Muscle of arm (tissue), 14 donors: ENCODE measurements around the gene HSD17B14. TPM values are rescaled to one million over a fixed set of nuclear protein-coding genes. Genes with fewer than 3 reads are reported as not detected.
"Not testable (repeated sequence)": the region's sequence is repeated elsewhere in the genome, so short reads cannot be mapped to it uniquely, and the experiment has no call there.

Experiments used
- DNase-seq: peaks from one replicate; pipeline ENCODE4 v3.0.0-alpha.2; 2013
- long read RNA-seq, 11 donors: transcript quantifications; one replicate each; lab custom pipeline, GENCODE V29; 2026
- polyA plus RNA-seq, 12 donors: library from polyadenylated mRNA; unstranded; fragments of 120-200 nt; gene quantifications; one replicate each; pipeline ENCODE4 v1.2.1, GENCODE V29; 2013; ENCODE audit not compliant: insufficient read length in 12 of 12

HSD17B14 gene
- 1 to 10 TPM in 10 of 12 donors, not detected in 2; 2.5 to 4.8 (median 3.1) TPM for polyA plus RNA-seq
- long read RNA-seq, donor 1, transcript HSD17B14-201 (9 exons, 1,238 nt): major isoform, 12 of 12 reads
- long read RNA-seq, donor 1, partial matches to known transcripts: 0 of 12 reads
- long read RNA-seq, donor 1, other reads (novel, unspliced or antisense): 0 of 12 reads
- long read RNA-seq, donor 2: 0 reads
- long read RNA-seq, donor 3, partial matches to known transcripts: 0 of 1 reads
- long read RNA-seq, donor 3, other reads (novel, unspliced or antisense): 0 of 1 reads
- long read RNA-seq, donor 4, partial matches to known transcripts: 0 of 1 reads
- long read RNA-seq, donor 4, other reads (novel, unspliced or antisense): 0 of 1 reads
- long read RNA-seq, donor 5: 0 reads
- long read RNA-seq, donor 6, partial matches to known transcripts: 0 of 1 reads
- long read RNA-seq, donor 6, other reads (novel, unspliced or antisense): 0 of 1 reads
- long read RNA-seq, donor 7: 0 reads
- long read RNA-seq, donor 8: 0 reads
- long read RNA-seq, donor 9, partial matches to known transcripts: 0 of 1 reads
- long read RNA-seq, donor 9, other reads (novel, unspliced or antisense): 0 of 1 reads
- long read RNA-seq, donor 10: 0 reads
- long read RNA-seq, donor 11, partial matches to known transcripts: 0 of 1 reads
- long read RNA-seq, donor 11, other reads (novel, unspliced or antisense): 0 of 1 reads

DNA sequence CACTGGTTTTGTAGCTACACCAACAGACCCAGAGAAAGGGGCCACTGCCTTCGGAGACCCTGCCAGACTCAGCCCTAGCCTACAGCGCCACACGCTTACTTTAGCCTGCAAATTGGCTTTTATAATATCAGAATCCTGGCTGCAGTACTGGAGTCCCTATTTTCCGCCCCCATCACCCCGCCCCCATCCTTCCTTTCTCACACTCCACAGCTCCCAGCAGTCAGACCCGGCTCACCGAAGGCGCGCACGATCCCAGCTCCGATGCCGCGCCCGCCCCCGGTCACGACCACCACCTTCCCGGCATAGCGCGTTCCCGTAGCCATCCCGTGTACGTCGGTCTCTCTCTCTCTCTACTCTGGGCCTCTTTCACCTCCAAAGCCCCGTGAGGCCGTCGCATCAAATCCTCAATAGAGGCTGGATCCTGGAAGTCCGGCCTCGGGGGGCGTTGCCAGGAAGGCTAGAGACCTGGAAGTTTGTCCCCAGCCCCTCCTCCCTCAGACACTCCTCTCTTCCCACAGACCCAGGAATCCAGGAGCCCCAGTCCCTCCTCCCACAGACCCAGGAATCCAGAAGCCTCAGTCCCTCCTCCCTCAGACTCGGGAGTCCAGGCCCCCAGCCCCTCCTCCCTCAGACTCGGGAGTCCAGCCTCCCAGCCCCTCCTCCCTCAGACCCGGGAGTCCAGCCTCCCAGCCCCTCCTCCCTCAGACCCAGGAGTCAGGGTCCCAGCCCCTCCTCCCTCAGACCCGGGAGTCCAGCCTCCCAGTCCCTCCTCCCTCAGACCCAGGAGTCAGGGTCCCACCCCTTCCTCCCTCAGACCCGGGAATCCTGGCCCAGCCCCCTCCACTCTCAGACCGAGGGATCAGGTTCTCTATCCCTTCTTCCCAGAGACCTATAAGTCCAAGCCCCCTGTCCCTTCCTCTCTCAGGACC is at the start of gene HSD17B14:
TSS of gene HSD17B14 (minus strand) at position 403 of the 929 bp plus-strand sequence. CDS start at position 323, 80 bp downstream.
- peak; percentile 39 for DNase-seq

DNA sequence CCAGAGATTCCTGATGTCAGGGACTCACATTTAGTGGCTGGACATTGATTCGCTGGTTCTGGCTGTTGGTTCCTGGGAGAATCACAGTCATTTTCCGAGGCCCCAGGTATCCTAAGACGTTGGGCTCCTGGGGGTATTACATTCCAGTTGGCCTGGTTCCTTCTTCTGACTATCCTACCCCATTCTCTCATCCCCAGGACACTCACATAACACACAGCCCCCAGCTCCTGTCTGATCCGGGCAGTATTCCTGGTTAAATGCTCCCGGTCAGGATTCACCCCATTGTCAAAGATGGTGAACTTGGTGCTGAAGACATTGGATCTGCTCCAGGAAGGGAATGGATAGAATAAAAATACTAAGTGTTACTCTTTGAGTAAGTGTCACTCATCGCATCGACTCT is 47.4 kb upstream of the HSD17B14 start:
- DNase-seq: no peak

DNA sequence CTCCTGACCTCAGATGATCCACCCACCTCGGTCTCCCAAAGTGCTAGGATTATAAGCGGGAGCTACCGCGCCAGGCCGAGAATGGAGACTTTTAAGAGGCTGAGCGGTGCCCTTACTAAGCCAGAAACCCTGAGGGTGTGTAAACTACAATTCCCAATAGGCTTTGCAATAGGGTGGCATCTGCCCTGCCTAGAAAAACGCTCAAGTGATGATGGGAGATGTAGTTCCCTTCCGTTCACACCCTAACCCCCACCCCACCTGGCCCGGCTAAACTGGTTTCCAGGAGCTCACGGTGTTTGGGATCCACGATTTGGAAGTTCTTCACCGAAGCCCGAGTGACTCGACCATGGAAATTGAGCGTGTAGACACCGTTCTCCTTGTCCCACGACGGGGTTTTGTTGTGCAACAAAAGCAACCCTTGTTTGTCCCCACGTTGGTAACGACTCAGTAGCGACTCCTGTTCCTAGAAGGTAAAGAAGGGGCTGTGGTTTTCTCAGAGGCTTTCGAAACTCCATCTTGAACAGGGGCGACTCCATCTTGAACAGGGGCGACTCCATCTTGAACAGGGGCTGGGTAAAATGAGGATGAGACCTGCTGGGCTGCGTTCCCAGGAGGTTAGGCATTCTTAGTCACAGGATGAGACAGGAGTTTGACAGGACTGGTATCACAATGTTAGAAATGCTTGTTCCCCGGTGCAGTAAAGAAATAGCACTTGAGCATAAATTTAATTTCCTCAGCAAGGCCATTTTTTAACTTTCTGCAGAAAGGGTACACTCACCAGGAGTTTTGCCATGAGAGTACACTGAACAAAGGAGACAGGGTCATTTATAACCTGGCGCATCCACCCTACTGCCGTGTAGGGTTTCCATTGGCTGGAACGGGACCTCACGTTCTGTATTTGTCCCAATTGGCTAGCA is 45.7 kb upstream of the HSD17B14 start:
- no peak for DNase-seq

DNA sequence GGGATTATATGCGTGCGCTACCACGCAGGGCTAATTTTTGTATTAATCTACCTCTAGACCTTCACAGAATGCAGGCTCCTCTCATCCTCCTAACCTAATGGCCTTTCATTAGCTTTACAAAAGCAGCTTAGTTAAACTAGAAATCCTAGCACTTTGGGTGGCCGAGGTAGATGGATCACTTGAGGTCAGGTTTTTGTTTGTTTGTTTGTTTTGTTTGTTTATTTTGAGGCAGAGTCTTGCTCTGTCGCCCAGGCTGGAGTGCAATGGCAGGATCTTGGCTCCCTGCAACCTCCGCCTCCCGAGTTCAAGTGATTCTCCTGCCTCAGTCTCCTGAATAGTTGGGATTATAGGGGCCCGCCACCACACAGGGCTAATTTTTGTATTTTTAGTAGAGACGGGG is 43.4 kb upstream of the HSD17B14 start:
- not testable (repeated sequence) for DNase-seq

DNA sequence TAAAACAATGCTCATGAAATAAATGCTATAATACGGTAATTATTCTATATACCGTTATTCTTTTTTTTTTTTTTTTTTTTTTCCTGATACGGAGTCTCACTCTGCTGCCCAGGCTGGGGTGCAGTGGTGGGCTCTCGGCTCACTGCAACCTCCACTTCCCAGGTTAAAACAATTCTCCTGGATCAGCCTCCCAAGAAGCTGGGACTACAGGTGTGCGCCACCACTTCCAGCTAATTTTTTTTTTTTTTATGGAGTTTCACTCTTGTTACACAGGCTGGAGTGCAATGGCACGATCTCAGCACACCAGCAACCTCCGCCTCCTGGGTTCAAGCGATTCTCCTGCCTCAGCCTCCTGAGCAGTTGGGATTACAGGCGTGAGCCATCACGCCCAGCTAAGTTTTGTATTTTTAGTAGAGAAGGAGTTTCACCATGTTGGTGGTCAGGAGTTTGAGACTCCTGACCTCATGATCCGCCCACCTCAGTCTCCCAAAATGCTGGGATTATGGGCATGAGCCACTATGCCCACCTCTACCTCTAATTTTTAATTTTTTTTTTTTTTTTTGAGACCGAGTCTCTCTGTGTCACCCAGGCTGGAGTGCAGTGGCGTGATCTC is 42.8 kb upstream of the HSD17B14 start:
- no peak for DNase-seq

DNA sequence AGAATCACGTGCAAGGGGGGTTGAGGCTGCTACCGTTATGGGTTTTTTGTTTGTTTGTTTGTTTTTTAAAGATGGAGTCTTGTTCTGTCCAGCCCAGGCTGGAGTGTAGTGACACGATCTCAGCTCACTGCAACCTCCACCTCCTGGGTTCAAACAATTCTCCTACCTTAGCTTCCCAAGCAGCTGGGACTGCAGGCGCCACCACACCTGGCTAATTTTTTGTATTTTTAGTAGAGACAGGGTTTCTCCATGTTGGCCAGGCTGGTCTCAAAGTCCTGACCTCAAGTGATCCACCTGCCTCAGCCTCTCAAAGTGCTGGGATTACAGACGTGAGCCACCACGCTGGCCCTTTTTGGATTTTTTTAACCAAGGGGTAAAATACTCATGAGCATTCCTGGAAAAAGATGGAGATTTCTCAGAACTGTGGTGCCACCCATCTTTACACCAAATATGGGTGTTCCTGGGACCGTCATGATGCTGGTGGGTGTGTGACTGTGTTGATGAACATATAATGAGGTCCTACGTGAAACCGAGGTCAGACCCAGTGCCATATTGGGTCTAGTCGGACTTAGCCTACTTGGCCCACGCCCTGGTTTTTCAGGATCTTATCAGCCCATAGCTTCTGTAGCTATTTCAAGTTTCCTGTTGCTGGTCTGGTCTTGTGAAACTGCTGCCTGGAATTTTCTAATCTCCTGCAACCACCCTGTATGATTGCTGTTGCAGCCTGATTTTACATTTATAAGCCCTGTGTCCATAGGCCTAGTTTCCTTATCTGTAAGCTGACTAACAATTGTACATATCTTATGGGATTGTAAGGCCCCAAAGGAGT is 42.1 kb upstream of the HSD17B14 start:
- DNase-seq: no peak

GRCh38 chr19:48877855-48878195 is 41.5 kb upstream of the HSD17B14 start:
- DNase-seq: no peak

- DNase-seq: not testable (repeated sequence)
Measured at GRCh38 chr19:48876043-48876981, 40.0 kb upstream of the HSD17B14 start.

DNA sequence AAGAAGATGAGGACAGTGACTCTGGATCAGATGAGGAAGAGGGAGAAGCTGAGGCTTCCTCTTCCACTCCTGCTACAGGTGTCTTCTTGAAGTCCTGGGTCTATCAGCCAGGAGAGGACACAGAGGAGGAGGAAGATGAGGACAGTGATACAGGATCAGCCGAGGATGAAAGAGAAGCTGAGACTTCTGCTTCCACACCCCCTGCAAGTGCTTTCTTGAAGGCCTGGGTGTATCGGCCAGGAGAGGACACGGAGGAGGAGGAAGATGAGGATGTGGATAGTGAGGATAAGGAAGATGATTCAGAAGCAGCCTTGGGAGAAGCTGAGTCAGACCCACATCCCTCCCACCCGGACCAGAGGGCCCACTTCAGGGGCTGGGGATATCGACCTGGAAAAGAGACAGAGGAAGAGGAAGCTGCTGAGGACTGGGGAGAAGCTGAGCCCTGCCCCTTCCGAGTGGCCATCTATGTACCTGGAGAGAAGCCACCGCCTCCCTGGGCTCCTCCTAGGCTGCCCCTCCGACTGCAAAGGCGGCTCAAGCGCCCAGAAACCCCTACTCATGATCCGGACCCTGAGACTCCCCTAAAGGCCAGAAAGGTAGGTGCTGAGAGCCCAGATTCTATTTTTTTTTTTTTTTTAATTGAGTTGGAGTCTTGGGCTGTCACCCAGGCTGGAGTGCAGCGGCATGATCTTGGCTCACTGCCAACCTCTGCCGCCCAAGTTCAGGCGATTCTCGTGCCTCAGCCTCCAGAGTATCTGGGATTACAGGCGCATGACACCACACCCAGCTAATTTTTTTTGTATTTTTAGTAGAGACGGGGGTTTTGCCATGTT is 38.2 kb upstream of the HSD17B14 start:
- DNase-seq: no peak

DNA sequence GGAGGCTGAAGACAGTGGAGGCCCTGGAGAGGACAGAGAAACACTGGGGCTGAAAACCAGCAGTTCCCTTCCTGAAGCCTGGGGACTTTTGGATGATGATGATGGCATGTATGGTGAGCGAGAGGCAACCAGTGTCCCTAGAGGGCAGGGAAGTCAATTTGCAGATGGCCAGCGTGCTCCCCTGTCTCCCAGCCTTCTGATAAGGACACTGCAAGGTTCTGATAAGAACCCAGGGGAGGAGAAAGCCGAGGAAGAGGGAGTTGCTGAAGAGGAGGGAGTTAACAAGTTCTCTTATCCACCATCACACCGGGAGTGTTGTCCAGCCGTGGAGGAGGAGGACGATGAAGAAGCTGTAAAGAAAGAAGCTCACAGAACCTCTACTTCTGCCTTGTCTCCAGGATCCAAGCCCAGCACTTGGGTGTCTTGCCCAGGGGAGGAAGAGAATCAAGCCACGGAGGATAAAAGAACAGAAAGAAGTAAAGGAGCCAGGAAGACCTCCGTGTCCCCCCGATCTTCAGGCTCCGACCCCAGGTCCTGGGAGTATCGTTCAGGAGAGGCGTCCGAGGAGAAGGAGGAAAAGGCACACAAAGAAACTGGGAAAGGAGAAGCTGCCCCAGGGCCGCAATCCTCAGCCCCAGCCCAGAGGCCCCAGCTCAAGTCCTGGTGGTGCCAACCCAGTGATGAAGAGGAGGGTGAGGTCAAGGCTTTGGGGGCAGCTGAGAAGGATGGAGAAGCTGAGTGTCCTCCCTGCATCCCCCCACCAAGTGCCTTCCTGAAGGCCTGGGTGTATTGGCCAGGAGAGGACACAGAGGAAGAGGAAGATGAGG is 37.4 kb upstream of the HSD17B14 start:
- no peak for DNase-seq

- DNase-seq: peak; percentile 89
Measured at GRCh38 chr19:48872884-48873475, 36.7 kb upstream of the HSD17B14 start.

DNA sequence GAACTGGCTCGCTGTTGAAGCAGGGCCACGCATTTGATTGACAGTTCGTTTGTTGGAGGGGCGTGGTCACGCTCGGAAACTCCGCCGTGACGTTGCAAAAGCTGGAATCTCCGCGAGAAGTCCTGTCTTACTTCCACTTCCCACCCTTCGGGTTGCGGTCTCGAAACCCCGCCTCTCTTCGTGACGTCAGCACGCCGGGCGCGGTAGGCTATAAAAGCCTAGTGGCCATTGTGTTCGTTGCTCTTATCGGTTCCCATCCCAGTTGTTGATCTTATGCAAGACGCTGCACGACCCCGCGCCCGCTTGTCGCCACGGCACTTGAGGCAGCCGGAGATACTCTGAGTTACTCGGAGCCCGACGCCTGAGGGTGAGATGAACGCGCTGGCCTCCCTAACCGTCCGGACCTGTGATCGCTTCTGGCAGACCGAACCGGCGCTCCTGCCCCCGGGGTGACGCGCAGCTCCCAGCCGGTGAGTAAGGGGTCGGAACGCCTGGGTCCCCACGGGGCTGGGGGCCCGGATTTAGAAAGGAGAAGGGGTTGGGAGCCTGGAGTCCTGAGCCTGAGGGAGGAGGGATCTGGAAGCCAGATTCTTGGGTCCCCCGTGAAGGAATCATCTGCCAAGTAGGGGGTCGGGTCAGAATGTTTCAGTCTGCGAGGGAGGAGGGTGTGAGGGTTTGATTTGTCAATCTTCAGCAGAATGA is 36.0 kb upstream of the HSD17B14 start, which contains the start of gene PPP1R15A:
TSS of gene PPP1R15A (plus strand) at position 240 of the 702 bp plus-strand sequence. CDS start 813 bp downstream, outside the sequence.
- DNase-seq: peak; percentile 99

DNA sequence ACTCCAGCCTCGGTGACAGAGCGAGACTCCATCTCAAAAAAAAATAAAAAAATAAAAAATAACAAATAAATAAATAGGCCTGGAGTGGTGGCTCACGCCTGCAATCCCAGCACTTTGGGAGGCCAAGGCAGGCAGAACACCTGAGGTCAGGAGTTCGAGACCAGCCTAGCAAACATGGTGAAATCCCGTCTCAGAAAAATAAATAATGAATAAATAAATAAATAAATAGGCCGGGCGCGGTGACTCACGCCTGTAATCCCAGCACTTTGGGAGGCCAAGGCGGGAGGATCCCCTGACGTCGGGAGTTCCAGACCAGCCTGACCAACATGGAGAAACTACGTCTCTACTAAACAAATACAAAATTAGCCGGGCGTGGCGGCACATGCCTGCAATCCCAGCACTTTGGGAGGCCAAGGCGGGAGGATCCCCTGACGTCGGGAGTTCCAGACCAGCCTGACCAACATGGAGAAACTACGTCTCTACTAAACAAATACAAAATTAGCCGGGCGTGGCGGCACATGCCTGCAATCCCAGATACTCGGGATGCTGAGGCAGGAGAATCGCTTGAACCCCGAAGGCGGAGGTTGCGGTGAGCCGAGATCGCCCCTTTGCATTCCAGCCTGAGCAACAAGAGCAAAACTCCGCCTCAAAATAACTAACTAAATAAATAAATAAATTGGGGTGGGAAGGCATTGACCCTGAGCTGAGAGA is 35.3 kb upstream of the HSD17B14 start:
- DNase-seq: not testable (repeated sequence)

GRCh38 chr19:48870048-48870447 is 33.8 kb upstream of the HSD17B14 start:
- DNase-seq: no peak
